A549 (cell line): ENCODE measurements around the gene IGF2BP1.

ENCODE experiments used
- CTCF ChIP-seq: fragments of >200 bp; sonication (Bioruptor Twin); formaldehyde crosslinking; IDR thresholded peaks from 3 replicates; pipeline ENCODE4 v1.5.1; 2016
- ELK1 ChIP-seq: fragments of 150-350 bp; IDR thresholded peaks from 2 replicates; pipeline ENCODE4 v1.6.1; 2014; ENCODE audit warnings: low read depth, mild to moderate bottlenecking, low read length
- HMGXB4 ChIP-seq: fragments of 250-450 bp; sonication (Bioruptor Pico); IDR thresholded peaks from 2 replicates; pipeline ENCODE4 v1.5.0; 2021; ENCODE audit warnings: mild to moderate bottlenecking, moderate library complexity, borderline replicate concordance
- REST ChIP-seq: fragments of 200-600 bp; sonication (generic); IDR thresholded peaks from 2 replicates; pipeline ENCODE4 v1.6.1; 2016; ENCODE audit warnings: antibody characterized with exemption, mild to moderate bottlenecking, moderate library complexity
- RFX5 ChIP-seq: fragments of 450-650 bp; IDR thresholded peaks from 2 replicates; pipeline ENCODE4 v1.7.1; 2014; ENCODE audit warnings: antibody characterized with exemption, mild to moderate bottlenecking, moderate library complexity
- SMC3 ChIP-seq: fragments of >200 bp; sonication (Bioruptor Twin); formaldehyde crosslinking; IDR thresholded peaks from 3 replicates; pipeline ENCODE4 v1.6.1; 2018; ENCODE audit warnings: inconsistent platforms
- USF2 ChIP-seq: fragments of 450-650 bp; IDR thresholded peaks from 2 replicates; pipeline ENCODE4 v1.6.1; 2014; ENCODE audit warnings: antibody characterized with exemption

GRCh38 chr17:49061524-49061943, 64.3 kb downstream of the IGF2BP1 start:
- TF ChIP-seq CTCF = no peak
- TF ChIP-seq USF2 = no peak
- TF ChIP-seq ELK1 = no peak
- no peak for TF ChIP-seq REST
- TF ChIP-seq RFX5 = no peak
- no peak for TF ChIP-seq SMC3
- TF ChIP-seq HMGXB4 (CRISPR knock-in tag) = no peak
